Measurements from ENCODE around the gene SOD2. TPM values are rescaled to one million over a fixed set of nuclear protein-coding genes. Genes with fewer than 3 reads are reported as not detected.

The SOD2 gene
- total and polyA plus RNA-seq, 2 of the 13 experiments (the other 11 are each of a cell fraction or from before 2014, with no cell fraction given): 304 to 309 TPM

GRCh38 chr6:159692303-159693127 is 526 bp downstream of the SOD2 start (continued):
- TF ChIP-seq ZNF331 (CRISPR knock-in tag; IDR thresholded peaks at IDR 0.05): no peak
- peak; percentile 10; the same call in 1 of the 2 replicates for TF ChIP-seq ONECUT2 (CRISPR knock-in tag; IDR thresholded peaks at IDR 0.05)
- TF ChIP-seq RBM22 (optimal IDR thresholded peaks at IDR 0.05; ENCODE audit: low read length): no peak
- TF ChIP-seq ZNF546 (CRISPR knock-in tag; conservative IDR thresholded peaks at IDR 0.05): no peak
- TF ChIP-seq ZFP1 (CRISPR knock-in tag; IDR thresholded peaks at IDR 0.05): no peak
- peak; percentile 39; the same call in 1 of the 2 replicates for TF ChIP-seq PRDM15 (CRISPR knock-in tag; IDR thresholded peaks at IDR 0.05)
- peak; percentile 1; the same call in 1 of the 2 replicates for TF ChIP-seq ZFY (CRISPR knock-in tag; IDR thresholded peaks at IDR 0.05)
- TF ChIP-seq ZNF180 (CRISPR knock-in tag; IDR thresholded peaks at IDR 0.05; ENCODE audit: borderline replicate concordance, low read depth): peak; percentile 80; the same call in 1 of the 2 replicates
- peak; percentile 58 for TF ChIP-seq HNRNPLL (IDR thresholded peaks at IDR 0.05; ENCODE audit: low read depth, low read length, poor library complexity, severe bottlenecking)
- TF ChIP-seq KDM4B (CRISPR knock-in tag; IDR thresholded peaks at IDR 0.05): 0 out of 2 replicates have a peak, but pooled peaks have one; percentile 52
- TF ChIP-seq ZNF510 (CRISPR knock-in tag; IDR thresholded peaks at IDR 0.05; ENCODE audit: low read depth): no peak
- TF ChIP-seq, protein P1, sequence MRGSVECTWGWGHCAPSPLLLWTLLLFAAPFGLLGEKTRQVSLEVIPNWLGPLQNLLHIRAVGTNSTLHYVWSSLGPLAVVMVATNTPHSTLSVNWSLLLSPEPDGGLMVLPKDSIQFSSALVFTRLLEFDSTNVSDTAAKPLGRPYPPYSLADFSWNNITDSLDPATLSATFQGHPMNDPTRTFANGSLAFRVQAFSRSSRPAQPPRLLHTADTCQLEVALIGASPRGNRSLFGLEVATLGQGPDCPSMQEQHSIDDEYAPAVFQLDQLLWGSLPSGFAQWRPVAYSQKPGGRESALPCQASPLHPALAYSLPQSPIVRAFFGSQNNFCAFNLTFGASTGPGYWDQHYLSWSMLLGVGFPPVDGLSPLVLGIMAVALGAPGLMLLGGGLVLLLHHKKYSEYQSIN (CRISPR knock-in tag; IDR thresholded peaks at IDR 0.05; ENCODE audit: borderline replicate concordance): peak; percentile 25; the same call in 1 of the 2 replicates
- TF ChIP-seq MEF2D (CRISPR knock-in tag; IDR thresholded peaks at IDR 0.05): no peak; the same call in 1 of the 2 replicates
- TF ChIP-seq, protein P2, sequence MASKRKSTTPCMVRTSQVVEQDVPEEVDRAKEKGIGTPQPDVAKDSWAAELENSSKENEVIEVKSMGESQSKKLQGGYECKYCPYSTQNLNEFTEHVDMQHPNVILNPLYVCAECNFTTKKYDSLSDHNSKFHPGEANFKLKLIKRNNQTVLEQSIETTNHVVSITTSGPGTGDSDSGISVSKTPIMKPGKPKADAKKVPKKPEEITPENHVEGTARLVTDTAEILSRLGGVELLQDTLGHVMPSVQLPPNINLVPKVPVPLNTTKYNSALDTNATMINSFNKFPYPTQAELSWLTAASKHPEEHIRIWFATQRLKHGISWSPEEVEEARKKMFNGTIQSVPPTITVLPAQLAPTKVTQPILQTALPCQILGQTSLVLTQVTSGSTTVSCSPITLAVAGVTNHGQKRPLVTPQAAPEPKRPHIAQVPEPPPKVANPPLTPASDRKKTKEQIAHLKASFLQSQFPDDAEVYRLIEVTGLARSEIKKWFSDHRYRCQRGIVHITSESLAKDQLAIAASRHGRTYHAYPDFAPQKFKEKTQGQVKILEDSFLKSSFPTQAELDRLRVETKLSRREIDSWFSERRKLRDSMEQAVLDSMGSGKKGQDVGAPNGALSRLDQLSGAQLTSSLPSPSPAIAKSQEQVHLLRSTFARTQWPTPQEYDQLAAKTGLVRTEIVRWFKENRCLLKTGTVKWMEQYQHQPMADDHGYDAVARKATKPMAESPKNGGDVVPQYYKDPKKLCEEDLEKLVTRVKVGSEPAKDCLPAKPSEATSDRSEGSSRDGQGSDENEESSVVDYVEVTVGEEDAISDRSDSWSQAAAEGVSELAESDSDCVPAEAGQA (IDR thresholded peaks at IDR 0.05; ENCODE audit: low read depth): no peak
- TF ChIP-seq, protein P2 (CRISPR knock-in tag; IDR thresholded peaks at IDR 0.05; ENCODE audit: borderline replicate concordance): peak; percentile 14; the same call in 1 of the 2 replicates
- no peak for TF ChIP-seq ZNF34 (CRISPR knock-in tag; IDR thresholded peaks at IDR 0.05; ENCODE audit: borderline replicate concordance)
- TF ChIP-seq HNF4A (CRISPR knock-in tag; IDR thresholded peaks at IDR 0.05): no peak; the same call in 1 of the 2 replicates
- TF ChIP-seq ZNF446 (CRISPR knock-in tag; IDR thresholded peaks at IDR 0.05): peak; percentile 0; the same call in 1 of the 2 replicates
- no peak for TF ChIP-seq SRSF1 (optimal IDR thresholded peaks at IDR 0.05; ENCODE audit: low read depth, low read length)
